ENCODE measurements around the gene LRP1B.

The LRP1B gene

GRCh38 chr2:140865837-140866236 lies 1265.0 kb downstream of the LRP1B start:
- DNase-seq: no peak

GRCh38 chr2:140863713-140864112 lies 1267.1 kb downstream of the LRP1B start:
- DNase-seq: no peak

- no peak for DNase-seq
These were observed 1268.6 kb downstream of the LRP1B start for GRCh38 chr2:140862181-140862580.

- no peak for DNase-seq
These were observed 1269.2 kb downstream of the LRP1B start for GRCh38 chr2:140861666-140862065.

- no peak for DNase-seq
These were observed 1275.3 kb downstream of the LRP1B start for GRCh38 chr2:140855471-140855870.

- DNase-seq: no peak
These were observed 1279.4 kb downstream of the LRP1B start for GRCh38 chr2:140851258-140851981.

- no peak for DNase-seq
These were observed 1287.6 kb downstream of the LRP1B start for GRCh38 chr2:140843186-140843585.

GRCh38 chr2:140842110-140842509 lies 1288.7 kb downstream of the LRP1B start:
- DNase-seq: no peak

- no peak for DNase-seq
These were observed 1289.7 kb downstream of the LRP1B start for GRCh38 chr2:140841141-140841540.

GRCh38 chr2:140836826-140837225 lies 1294.0 kb downstream of the LRP1B start:
- DNase-seq: no peak

GRCh38 chr2:140835079-140835478 lies 1295.7 kb downstream of the LRP1B start:
- DNase-seq: no peak

- DNase-seq: no peak
These were observed 1316.7 kb downstream of the LRP1B start for GRCh38 chr2:140814141-140814540.

GRCh38 chr2:140808820-140809219 lies 1322.0 kb downstream of the LRP1B start:
- DNase-seq: no peak

GRCh38 chr2:140808211-140808610 lies 1322.6 kb downstream of the LRP1B start:
- DNase-seq: no peak

GRCh38 chr2:140804700-140805260 lies 1326.0 kb downstream of the LRP1B start:
- DNase-seq: no peak

- no peak for DNase-seq
These were observed 1329.5 kb downstream of the LRP1B start for GRCh38 chr2:140801311-140801710.

- no peak for DNase-seq
These were observed 1333.1 kb downstream of the LRP1B start for GRCh38 chr2:140797718-140798117.

- DNase-seq: no peak
These were observed 1339.0 kb downstream of the LRP1B start for GRCh38 chr2:140791802-140792201.

GRCh38 chr2:140786585-140786984 lies 1344.2 kb downstream of the LRP1B start:
- DNase-seq: no peak

GRCh38 chr2:140775411-140775810 lies 1355.4 kb downstream of the LRP1B start:
- DNase-seq: no peak

- DNase-seq: no peak
These were observed 1360.2 kb downstream of the LRP1B start for GRCh38 chr2:140770645-140771044.

- no peak for DNase-seq
These were observed 1369.0 kb downstream of the LRP1B start for GRCh38 chr2:140761807-140762206.

GRCh38 chr2:140759426-140760156 lies 1371.2 kb downstream of the LRP1B start:
- DNase-seq: no peak

- no peak for DNase-seq
These were observed 1383.2 kb downstream of the LRP1B start for GRCh38 chr2:140747665-140748064.
